ENCODE results near the gene HPDL.
A peak's percentile ranks its signal among the peaks of the same experiment; 100 is the strongest.
"Not testable (repeated sequence)": the region's sequence is repeated elsewhere in the genome, so short reads cannot be mapped to it uniquely, and the experiment has no call there.

Gene HPDL

GRCh38 chr1:45326627-45327623, at the start of gene HPDL:
Gene HPDL (plus strand): TSS chr1:45326895. CDS start chr1:45327149, 254 bp downstream.
- DNase-seq = peak; percentile 59

- no peak for DNase-seq
Observed at GRCh38 chr1:45282351-45282750, 44.3 kb upstream of the HPDL start.

GRCh38 chr1:45284858-45285257, 41.8 kb upstream of the HPDL start:
- DNase-seq = not testable (repeated sequence)

GRCh38 chr1:45286521-45286920, 40.2 kb upstream of the HPDL start:
- not testable (repeated sequence) for DNase-seq

GRCh38 chr1:45291002-45291401, 35.7 kb upstream of the HPDL start:
- DNase-seq = not testable (repeated sequence)

GRCh38 chr1:45291716-45292115, 35.0 kb upstream of the HPDL start:
- DNase-seq = no peak

- no peak for DNase-seq
Observed at GRCh38 chr1:45297666-45298356, 28.9 kb upstream of the HPDL start.

GRCh38 chr1:45299296-45299695, 27.4 kb upstream of the HPDL start:
- no peak for DNase-seq

GRCh38 chr1:45299981-45300668, 26.6 kb upstream of the HPDL start:
- DNase-seq = peak; percentile 37

- DNase-seq = no peak
Observed at GRCh38 chr1:45300669-45300997, 26.1 kb upstream of the HPDL start.

GRCh38 chr1:45302505-45303150, 24.1 kb upstream of the HPDL start:
- no peak for DNase-seq

GRCh38 chr1:45303520-45304310, 23.0 kb upstream of the HPDL start:
- peak; percentile 97 for DNase-seq

- DNase-seq = no peak
Observed at GRCh38 chr1:45304311-45305081, 22.2 kb upstream of the HPDL start.

- DNase-seq = no peak
Observed at GRCh38 chr1:45305231-45305630, 21.5 kb upstream of the HPDL start.

GRCh38 chr1:45306319-45306718, 20.4 kb upstream of the HPDL start:
- no peak for DNase-seq

- DNase-seq = no peak
Observed at GRCh38 chr1:45306905-45307304, 19.8 kb upstream of the HPDL start.

- no peak for DNase-seq
Observed at GRCh38 chr1:45314266-45314665, 12.4 kb upstream of the HPDL start.

GRCh38 chr1:45317166-45317565, 9.5 kb upstream of the HPDL start:
- no peak for DNase-seq

- DNase-seq = no peak
Observed at GRCh38 chr1:45319761-45320160, 6.9 kb upstream of the HPDL start.

GRCh38 chr1:45321444-45321843, 5.3 kb upstream of the HPDL start:
- no peak for DNase-seq

- DNase-seq = no peak
Observed at GRCh38 chr1:45322486-45323040, 4.1 kb upstream of the HPDL start.

Data from CD4-positive, alpha-beta T cell treated with Interferon gamma for 1 hour (primary cell).